Caco-2 (cell line): Measurements from ENCODE around the gene HSD11B2. TPM values are rescaled to one million over a fixed set of nuclear protein-coding genes. Genes with fewer than 3 reads are reported as not detected.

Experiments used
- BruUV-seq: library from RNA; stranded (reverse); fragments of 400-500 nt; replicated peaks from 2 replicates; lab custom pipeline; 2021; lab: Mats Ljungman, UMichigan
- CTCF ChIA-PET: fragments of 300-600 bp; sonication (Branson Sonifier 250); formaldehyde crosslinking; loops from one replicate; lab custom pipeline; 2022; ENCODE audit warnings: antibody characterized with exemption; lab: Charles Lee
- POLR2A ChIA-PET: fragments of 300-600 bp; sonication (Branson Sonifier 250); formaldehyde crosslinking; loops from one replicate; lab custom pipeline; 2022; ENCODE audit warnings: antibody characterized with exemption; lab: Charles Lee
- DNase-seq, 2 experiments: peaks; one replicate each; pipeline versions ENCODE4 v3.0.0 to v3.0.0-alpha.2; 2020 to 2022
- H3K27me3 ChIP-seq: replicated peaks from 2 replicates; pipeline ENCODE4 v1.6.0; 2011; ENCODE audit warnings: low read length; ENCODE audit not compliant: control insufficient read depth, insufficient read depth
- H3K36me3 ChIP-seq: 2 replicates; pipeline ENCODE4 v1.5.1; 2011; ENCODE audit warnings: low read length; ENCODE audit not compliant: control insufficient read depth, insufficient read depth
- H3K4me1 ChIP-seq: fragments of 250-450 bp; sonication (Bioruptor Pico); 2 replicates; pipeline ENCODE4 v1.5.1; 2020; ENCODE audit warnings: mild to moderate bottlenecking
- H3K4me3 ChIP-seq: 2 replicates; pipeline ENCODE4 v1.5.1; 2011; ENCODE audit warnings: low read depth, mild to moderate bottlenecking, control low read depth, low read length
- H3K9me3 ChIP-seq: fragments of 250-450 bp; sonication (Bioruptor Pico); 2 replicates; pipeline ENCODE4 v1.5.1; 2020; ENCODE audit warnings: mild to moderate bottlenecking, moderate library complexity
- H3K27ac Mint-ChIP-seq: one replicate; pipeline ENCODE4 v1.8.0; 2022; ENCODE audit warnings: mixed read lengths; ENCODE audit not compliant: unreplicated experiment
- H3K27me3 Mint-ChIP-seq: one replicate; pipeline ENCODE4 v1.8.0; 2022; ENCODE audit warnings: mixed read lengths; ENCODE audit not compliant: insufficient read depth, unreplicated experiment
- H3K36me3 Mint-ChIP-seq: one replicate; pipeline ENCODE4 v1.8.0; 2022; ENCODE audit warnings: mild to moderate bottlenecking, mixed read lengths; ENCODE audit not compliant: insufficient read depth, unreplicated experiment
- H3K4me1 Mint-ChIP-seq: one replicate; pipeline ENCODE4 v1.8.0; 2022; ENCODE audit warnings: low read depth, mixed read lengths; ENCODE audit not compliant: unreplicated experiment
- H3K4me3 Mint-ChIP-seq: one replicate; pipeline ENCODE4 v1.8.0; 2022; ENCODE audit warnings: mild to moderate bottlenecking, moderate library complexity, mixed read lengths; ENCODE audit not compliant: unreplicated experiment
- H3K9me3 Mint-ChIP-seq: one replicate; pipeline ENCODE4 v1.8.0; 2022; ENCODE audit warnings: mixed read lengths; ENCODE audit not compliant: unreplicated experiment
- CTCF ChIP-seq, 2 experiments: fragments of 200-600 bp in 1 of 2; IDR thresholded peaks; 1 replicate in 1 of 2; 2 replicates in 1 of 2; pipeline versions ENCODE4 v1.5.1 to v1.8.0; 2011 to 2022; ENCODE audit warnings: antibody characterized with exemption in 1 of 2, control low read depth in 1 of 2, inconsistent platforms in 1 of 2, low read depth in 1 of 2, low read length in 1 of 2, mild to moderate bottlenecking in 1 of 2, moderate library complexity in 1 of 2; ENCODE audit not compliant: insufficient read depth in 1 of 2, severe bottlenecking in 1 of 2, unreplicated experiment in 1 of 2
- intact Hi-C: fragments of 100-400 bp; cut with micrococcal nuclease; formaldehyde crosslinking; loops from one replicate; pipeline ENCODE4 v1.10.0; 2022; ENCODE audit not compliant: unreplicated experiment
- total RNA-seq: library from RNA; stranded (reverse); gene quantifications from 2 replicates; pipeline ENCODE4 v1.2.3, GENCODE V29; 2022

Gene HSD11B2
- total RNA-seq, 1 experiment from 2014 or later = 11.3 TPM

GRCh38 chr16:67444259-67445125, 13.6 kb downstream of the HSD11B2 start:
- no peaks in the 10 kb centered on the region for H3K4me1 Mint-ChIP-seq
- Histone ChIP-seq H3K27me3 (no peaks in the 10 kb centered on the region), H3K4me1 (no peaks in the 10 kb centered on the region), H3K9me3 (no peaks in the 10 kb centered on the region), H3K36me3 (peaks cover 2% of the 10 kb centered on the region), H3K4me3 (no peak overlapping the region)
- ChIA-PET CTCF (interaction anchor here (3.7 kb wide), 1 partner anchor 16 kb away, joined by 19 read pairs; no protein-coding TSS in a partner anchor), POLR2A (interaction anchor here (0.9 kb wide), 1 partner anchor 13 kb away, joined by 3 read pairs; no protein-coding TSS in a partner anchor)
- peak in 1 of 2 experiments; percentile 34 for DNase-seq
- H3K27me3 Mint-ChIP-seq = no peaks in the 10 kb centered on the region
- H3K36me3 Mint-ChIP-seq = peaks cover 2% of the 10 kb centered on the region
- no peak overlapping the region for H3K4me3 Mint-ChIP-seq
- BruUV-seq = no TSS peak
- intact Hi-C loops = loop anchor here (5.0 kb wide), 1 partner anchor 167 kb away; the partner anchor contains the start of gene PLEKHG4
- H3K9me3 Mint-ChIP-seq = no peaks in the 10 kb centered on the region
- TF ChIP-seq CTCF (IDR thresholded peaks at IDR 0.05; ENCODE audit: insufficient read depth in 1 of 2, low read depth in 1 of 2, low read length in 1 of 2, severe bottlenecking in 1 of 2, unreplicated experiment in 1 of 2) = peak in 1 of 2 experiments; percentile 8
- H3K27ac Mint-ChIP-seq = no peak overlapping the region

- H3K4me3 Mint-ChIP-seq = no peak overlapping the region
- H3K27ac Mint-ChIP-seq = no peak overlapping the region
- no peaks in the 10 kb centered on the region for H3K9me3 Mint-ChIP-seq
- POLR2A ChIA-PET = no interaction called here
- CTCF ChIA-PET = interaction anchor here (0.5 to 3.7 kb wide), 4 partner anchors 17 to 198 kb away, joined by 3 to 19 read pairs (median 4); no protein-coding TSS in a partner anchor
- H3K9me3 ChIP-seq = no peaks in the 10 kb centered on the region
- no peak overlapping the region for H3K4me3 ChIP-seq
- no peaks in the 10 kb centered on the region for H3K4me1 ChIP-seq
- no peaks in the 10 kb centered on the region for H3K27me3 ChIP-seq
- H3K36me3 ChIP-seq = peaks cover 2% of the 10 kb centered on the region
- no peaks in the 10 kb centered on the region for H3K27me3 Mint-ChIP-seq
- no peak for DNase-seq
- intact Hi-C loops = loop anchor here (5.0 kb wide), 1 partner anchor 168 kb away; the partner anchor contains the start of gene PLEKHG4
- H3K36me3 Mint-ChIP-seq = no peaks in the 10 kb centered on the region
- H3K4me1 Mint-ChIP-seq = no peaks in the 10 kb centered on the region
- no TSS peak for BruUV-seq
- no peak for TF ChIP-seq CTCF (IDR thresholded peaks at IDR 0.05; ENCODE audit: insufficient read depth in 1 of 2, low read depth in 1 of 2, low read length in 1 of 2, severe bottlenecking in 1 of 2, unreplicated experiment in 1 of 2)
These were observed 14.2 kb downstream of the HSD11B2 start for GRCh38 chr16:67445126-67445426.

GRCh38 chr16:67445441-67445912, 14.6 kb downstream of the HSD11B2 start:
- ChIA-PET CTCF (interaction anchor here (0.5 to 3.7 kb wide), 4 partner anchors 17 to 199 kb away, joined by 3 to 19 read pairs (median 4); no protein-coding TSS in a partner anchor), POLR2A (no interaction called here)
- H3K27ac Mint-ChIP-seq = no peak overlapping the region
- no peaks in the 10 kb centered on the region for H3K9me3 Mint-ChIP-seq
- no peak for DNase-seq
- no peaks in the 10 kb centered on the region for H3K27me3 Mint-ChIP-seq
- no peaks in the 10 kb centered on the region for H3K27me3 ChIP-seq
- H3K9me3 ChIP-seq = no peaks in the 10 kb centered on the region
- H3K4me3 Mint-ChIP-seq = no peak overlapping the region
- no peaks in the 10 kb centered on the region for H3K36me3 Mint-ChIP-seq
- no peak overlapping the region for H3K4me3 ChIP-seq
- no peaks in the 10 kb centered on the region for H3K4me1 ChIP-seq
- BruUV-seq = no TSS peak
- TF ChIP-seq CTCF (IDR thresholded peaks at IDR 0.05; ENCODE audit: insufficient read depth in 1 of 2, low read depth in 1 of 2, low read length in 1 of 2, severe bottlenecking in 1 of 2, unreplicated experiment in 1 of 2) = peak in 1 of 2 experiments; percentile 16
- intact Hi-C loops = loop anchor here (5.0 kb wide), 1 partner anchor 168 kb away; the partner anchor contains the start of gene PLEKHG4
- peaks cover 2% of the 10 kb centered on the region for H3K36me3 ChIP-seq
- no peaks in the 10 kb centered on the region for H3K4me1 Mint-ChIP-seq
